HG03097 (cell line): ENCODE measurements around the gene B3GALNT2.
"Not testable (repeated sequence)": the region's sequence is repeated elsewhere in the genome, so short reads cannot be mapped to it uniquely, and the experiment has no call there.

Experiments used
- ATAC-seq: cut with Tn5 transposase; IDR thresholded peaks from one replicate; pipeline ENCODE4 v1.9.1; 2021; ENCODE audit not compliant: unreplicated experiment, low FRiP score

Gene B3GALNT2

DNA sequence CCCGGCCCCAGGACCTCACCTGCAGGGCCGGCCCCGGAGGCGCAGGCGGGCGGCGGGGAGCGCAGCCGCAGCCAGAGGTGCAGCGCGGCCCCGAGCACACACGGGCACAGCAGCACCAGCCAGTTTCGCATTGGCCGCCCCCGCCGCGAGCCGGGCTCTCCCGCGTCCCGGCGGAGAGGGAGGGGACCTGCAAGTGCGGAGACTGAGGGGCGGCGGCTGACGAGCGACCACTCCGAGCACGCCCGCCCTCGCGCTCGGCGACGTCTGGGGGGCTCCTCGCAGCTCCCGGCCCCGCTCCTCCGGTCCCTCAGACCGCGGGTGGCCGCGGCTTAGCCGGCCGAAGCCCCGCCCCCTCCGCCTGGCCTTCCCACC, at the start of gene B3GALNT2:
Gene B3GALNT2, minus strand, starts transcription at position 331 of the 372 bp plus-strand sequence. Its CDS starts 200 bp downstream, at position 131.
- ATAC-seq, result no peak

DNA sequence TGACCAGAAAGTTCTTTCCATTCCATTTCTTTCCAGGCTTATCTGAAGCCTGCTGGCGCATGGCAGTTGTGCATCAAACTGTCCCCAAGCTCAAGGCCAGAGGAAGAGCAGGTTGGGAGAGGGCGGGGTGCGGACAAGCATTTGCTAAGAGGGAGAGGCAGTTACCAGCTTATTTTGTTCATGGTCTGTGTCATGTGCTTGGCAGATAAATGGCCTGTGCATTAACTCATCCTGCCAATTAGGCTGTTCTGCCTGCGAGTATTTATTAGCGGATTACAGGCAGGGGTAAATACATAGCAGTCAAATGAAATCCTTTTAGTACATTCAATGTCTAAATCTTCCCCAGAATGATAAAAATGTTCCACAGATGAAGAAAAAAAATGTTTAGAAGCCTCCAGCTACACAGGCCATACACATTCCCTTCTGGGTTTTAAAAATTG, 48.9 kb upstream of the B3GALNT2 start:
- ATAC-seq, result no peak

DNA sequence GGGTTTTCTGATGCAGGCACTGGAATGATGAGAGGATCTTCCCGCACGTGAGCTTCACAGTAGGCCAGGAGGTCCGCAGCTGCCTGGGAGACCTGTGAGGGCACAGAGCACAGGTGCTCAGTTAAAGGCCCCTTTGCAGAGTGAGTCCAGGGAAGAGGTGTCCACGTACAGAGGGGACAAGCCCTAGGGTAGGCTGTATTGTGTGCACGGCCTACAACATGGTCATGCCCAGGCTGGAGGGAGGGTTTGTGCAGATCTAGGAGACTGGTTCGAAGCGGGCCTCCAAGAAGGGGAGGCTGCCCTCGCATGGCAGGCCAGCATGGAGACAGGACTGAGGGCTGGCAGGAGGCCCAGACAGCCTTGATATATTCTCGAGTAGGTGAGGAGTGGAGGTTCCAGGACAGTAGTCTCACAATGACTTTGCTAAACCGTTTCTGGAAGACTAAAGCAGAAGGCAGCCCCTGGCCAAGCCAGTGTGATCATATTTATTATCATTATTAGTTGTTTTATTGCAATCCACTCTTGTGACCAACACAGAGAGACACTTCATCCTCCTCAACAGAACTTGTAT, 48.0 kb upstream of the B3GALNT2 start:
- ATAC-seq, result no peak

DNA sequence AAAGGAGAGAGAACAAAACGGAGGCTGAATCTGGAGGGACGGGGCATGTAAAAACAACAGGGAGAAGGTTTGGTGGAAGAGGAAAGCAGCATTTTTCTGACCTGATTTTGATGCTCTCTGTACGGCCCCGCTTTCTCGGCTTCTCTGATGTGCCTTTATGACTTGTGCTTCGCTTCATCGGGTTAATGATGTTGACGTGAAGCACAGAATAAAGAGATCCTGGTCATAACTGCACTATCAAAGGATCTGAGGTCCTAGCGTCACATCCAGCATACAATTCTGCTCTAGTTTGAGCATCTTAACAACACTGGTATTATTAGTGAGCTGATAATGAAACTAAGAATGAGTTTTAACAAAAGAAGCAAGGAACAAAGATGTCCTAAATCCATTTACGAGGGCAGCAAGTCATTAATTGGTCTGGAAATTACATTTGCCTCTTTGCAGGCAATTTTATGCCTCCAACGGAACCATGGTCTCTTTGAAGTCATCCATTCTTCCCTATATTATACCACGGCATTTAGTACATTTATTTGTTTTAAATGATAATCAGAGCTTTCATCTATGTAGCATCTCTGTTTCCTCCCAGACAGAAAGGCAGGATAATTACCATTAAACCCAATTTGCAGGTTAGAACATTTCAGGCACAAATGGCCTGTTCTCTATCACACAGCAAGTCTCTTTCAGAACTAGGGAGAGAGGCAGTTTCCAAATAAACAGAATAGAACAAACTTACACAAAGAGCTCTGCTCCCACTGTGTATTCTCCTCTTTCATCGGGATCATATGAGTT, 45.3 kb upstream of the B3GALNT2 start:
- no peak for ATAC-seq

DNA sequence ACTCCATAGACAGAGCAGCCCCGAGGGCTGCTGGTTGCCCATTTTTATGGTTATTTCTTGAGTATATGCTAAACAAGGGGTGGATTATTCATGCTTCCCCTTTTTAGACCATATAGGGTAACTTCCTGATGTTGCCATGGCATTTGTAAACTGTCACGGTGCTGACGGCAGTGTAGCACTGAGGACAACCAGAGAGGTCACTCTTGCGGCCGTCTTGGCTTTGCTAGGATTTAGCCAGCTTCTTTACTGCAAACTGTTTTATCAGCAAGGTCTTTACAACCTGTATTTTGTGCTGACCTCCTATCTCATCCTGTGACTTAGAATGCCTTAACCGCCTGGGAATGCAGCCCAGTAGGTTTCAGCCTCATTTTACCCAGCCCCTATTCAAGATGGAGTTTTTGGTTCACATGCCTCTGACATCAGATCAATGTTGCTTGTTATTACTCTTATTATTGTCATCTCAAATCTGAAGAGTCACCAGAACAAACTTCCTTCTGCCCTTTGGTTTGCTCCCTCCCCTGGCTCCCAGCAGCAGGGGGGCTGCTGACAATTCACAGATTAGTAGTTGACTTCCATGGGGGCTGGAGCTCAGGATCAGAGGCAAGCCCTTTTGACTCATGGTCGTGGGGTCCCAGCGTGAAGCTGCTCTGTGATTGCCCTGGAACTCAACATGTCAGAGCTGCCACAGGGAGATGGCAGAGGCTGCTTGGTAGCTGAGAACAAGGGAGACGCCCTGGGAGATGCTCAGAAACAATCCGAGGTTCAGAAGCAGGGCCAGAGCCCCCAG, 42.3 kb upstream of the B3GALNT2 start:
- not testable (repeated sequence) for ATAC-seq

DNA sequence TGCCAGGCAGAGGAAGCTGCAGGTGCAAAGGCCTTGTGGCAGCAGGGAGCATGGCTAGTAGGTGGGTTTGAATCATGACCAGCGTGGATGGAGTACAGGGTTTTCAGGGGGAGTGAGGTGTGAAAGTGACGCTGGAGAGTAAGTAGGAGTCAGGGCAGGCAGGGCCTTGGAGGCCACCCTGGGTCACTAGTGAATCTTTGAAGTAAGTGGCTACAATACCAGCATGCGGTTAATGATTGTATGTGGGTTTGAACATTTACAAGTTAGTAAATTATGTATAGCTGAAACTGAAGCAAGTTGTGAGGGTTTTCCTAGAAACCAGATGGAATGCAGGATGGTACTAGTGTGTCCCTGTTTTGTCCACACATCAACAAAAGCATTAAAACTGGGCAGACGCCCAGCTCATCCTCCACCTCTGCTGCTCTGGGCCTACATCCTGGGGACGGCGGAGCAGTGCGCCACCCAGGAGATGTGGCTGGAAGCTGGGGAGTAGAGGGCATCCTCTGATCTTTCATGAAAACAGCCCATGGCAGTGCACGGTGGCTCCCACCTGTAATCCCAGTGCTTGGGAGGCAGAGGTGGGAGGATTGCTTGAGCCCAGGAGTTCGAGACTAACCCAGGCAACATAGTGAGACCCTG, 41.2 kb upstream of the B3GALNT2 start:
- ATAC-seq, result no peak

DNA sequence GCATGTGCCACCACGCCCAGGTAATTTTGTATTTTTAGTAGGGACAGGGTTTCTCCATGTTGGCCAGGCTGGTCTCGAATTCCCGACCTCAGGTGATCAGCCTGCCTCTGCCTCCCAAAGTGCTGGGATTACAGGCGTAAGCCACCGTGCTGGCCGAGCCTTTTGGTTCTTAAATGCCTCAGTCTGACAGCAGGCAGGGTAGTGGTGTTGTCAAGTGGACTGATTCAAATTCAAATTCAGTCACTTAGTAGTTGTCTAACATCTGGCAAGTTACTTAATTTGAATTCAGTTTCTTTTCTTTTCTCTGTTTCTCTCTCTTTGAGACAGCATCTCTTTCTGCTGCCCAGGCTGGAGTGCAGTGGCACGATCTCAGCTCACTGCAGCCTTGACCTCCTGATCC, 38.6 kb upstream of the B3GALNT2 start:
- ATAC-seq, result not testable (repeated sequence)

DNA sequence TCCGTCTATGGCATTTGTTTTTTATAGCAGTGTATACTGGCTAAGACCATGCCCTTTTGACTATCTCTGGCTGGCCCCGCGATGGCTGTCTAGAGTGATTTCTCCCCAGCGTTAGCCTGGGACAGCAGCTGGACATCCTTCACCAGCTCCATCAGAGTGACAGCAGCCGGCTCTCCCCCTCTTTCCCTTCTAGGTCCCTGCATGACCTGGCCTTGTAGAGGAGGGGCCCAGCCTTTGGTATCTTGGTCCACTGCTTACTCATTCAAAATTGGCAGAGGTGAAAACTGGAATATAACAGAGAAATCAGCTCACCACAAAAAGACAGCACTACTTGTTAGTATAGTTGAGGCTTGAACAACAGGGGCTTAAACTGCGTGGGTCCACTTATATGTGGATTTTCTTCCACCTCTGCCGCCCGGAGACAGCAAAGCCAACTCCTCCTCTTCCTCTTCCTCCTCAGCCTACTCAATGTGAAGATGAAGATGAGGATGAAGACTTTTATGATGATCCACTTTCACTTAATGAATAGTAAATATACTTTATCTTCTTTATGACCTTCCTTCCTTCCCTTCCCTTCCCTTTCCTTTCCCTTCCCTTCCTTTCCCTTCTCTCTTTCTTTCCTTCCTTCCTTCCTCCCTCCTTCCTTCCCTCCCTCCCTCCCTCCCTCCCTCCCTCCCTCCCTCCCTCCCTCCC, 29.4 kb upstream of the B3GALNT2 start:
- ATAC-seq, result no peak

DNA sequence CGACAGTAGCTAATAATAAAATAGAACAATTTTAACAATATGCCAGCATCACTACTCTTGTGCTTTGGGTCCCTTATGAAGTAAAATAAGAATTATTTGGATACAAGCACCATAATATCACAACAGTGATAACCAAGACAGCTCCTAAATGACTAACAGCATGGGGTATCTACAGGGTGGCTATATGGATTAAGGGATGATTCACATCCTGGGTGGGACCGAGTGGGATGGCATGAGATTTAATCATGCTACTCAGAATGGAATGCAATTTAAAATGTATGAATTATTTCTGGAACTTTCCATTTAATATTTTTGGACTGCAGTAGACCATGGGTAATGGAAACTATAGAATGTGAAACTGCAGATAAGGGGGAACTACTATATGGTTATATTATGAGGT, 28.1 kb upstream of the B3GALNT2 start:
- ATAC-seq, result no peak

DNA sequence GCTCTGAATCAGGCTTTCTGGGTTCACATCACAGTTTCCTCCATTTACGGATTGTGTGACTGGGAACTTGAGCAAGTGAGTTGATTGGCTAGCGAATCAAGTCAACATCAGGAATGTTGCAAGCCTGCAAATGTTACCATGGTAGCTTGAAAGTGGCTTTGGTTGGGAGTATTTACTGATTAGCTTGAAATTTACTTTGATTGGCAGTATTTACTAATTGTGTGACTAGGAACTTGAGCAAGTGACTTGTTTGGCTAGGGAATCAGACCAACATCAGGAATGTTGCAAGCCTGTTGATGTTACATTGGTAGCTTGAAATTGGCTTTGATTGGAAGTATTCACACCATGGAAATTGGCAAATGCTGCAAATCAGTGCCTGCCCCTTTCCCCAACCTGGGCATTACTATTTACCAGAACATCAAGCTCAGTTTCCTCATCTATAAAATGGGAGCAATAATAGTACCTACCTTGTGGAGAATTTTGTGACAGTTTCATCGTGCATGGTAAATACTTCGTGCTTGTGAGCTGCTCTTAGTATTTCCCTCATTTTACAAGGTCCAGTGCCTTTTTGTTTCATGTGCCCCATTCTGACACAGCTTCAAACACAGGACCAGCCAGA, 23.1 kb upstream of the B3GALNT2 start:
- no peak for ATAC-seq

DNA sequence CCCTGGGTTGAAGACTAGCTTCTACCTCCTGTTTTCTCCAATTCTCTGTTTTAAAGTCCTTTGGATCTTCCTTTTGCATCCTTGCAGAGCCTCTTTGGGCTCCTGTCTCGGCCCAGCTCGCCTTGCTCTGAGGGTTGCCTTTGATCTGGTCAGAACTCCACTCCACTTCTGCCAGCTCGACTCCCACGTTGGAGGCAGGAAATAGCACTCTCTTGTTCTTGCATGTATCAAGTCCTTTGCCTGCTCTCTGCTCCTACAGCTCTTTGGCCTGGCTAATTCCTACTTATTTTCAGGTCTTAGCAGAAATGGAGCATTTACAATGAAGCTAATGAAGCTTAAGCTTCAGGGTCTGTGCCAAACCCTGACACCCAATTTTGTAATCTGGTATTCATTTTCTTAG, 21.1 kb upstream of the B3GALNT2 start:
- no peak for ATAC-seq

DNA sequence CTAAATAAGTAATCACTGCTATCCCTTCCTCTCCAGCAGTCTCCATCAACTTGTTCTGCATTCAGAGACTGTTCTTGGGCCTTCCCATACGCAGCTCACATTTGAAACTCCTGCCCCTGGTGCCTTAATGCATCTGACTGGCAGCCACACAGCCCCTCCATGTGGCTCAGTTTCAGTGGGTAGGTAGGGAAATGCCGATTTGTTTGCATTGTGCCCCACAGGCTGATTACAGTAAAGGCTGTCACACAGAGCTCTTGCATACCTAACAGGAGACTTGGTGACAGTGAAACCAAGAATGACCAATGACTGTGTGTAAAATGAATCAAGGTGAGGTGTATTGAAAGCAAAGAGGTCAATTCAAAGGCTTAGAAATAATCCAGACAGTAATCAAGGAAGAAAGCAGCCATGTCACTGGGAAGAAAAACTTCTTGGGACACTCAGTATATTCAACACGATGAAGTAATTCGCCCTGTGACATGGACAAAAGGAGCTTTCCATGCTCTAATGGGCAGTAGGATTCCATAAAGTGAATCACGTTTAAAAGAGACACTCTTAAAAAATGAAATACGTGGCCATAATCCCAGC, 12.7 kb upstream of the B3GALNT2 start:
- no peak for ATAC-seq

DNA sequence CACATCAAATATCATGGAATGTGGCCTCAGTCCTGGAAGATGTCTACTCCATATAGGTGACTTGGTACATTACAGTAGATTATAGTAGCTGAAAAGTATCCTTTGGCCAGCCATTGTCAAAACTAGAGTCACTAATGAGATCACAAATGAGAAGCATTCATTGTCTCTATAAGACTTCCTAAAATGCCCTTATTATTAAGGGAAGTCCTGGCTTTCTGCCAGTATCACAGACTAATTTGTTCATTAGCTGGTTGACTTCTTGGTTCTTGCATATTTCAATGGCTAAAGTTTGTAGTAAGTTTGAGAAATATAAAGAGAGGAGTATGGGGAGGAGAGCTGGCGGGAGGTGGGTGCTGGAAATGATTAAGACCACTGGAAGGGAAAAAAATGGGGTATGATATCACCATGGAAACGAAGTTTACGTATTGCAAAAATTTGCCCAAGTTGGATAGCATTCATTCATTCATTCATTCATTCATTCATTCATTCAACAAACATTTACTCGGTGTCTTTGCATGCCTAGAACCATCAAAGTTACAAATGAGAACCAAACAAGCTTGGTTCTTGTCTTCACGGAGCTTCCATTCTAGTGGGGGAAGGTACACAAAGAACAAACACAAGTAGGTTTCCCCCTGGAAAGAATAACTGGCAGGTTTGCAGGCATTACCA, 11.7 kb upstream of the B3GALNT2 start:
- no peak for ATAC-seq

DNA sequence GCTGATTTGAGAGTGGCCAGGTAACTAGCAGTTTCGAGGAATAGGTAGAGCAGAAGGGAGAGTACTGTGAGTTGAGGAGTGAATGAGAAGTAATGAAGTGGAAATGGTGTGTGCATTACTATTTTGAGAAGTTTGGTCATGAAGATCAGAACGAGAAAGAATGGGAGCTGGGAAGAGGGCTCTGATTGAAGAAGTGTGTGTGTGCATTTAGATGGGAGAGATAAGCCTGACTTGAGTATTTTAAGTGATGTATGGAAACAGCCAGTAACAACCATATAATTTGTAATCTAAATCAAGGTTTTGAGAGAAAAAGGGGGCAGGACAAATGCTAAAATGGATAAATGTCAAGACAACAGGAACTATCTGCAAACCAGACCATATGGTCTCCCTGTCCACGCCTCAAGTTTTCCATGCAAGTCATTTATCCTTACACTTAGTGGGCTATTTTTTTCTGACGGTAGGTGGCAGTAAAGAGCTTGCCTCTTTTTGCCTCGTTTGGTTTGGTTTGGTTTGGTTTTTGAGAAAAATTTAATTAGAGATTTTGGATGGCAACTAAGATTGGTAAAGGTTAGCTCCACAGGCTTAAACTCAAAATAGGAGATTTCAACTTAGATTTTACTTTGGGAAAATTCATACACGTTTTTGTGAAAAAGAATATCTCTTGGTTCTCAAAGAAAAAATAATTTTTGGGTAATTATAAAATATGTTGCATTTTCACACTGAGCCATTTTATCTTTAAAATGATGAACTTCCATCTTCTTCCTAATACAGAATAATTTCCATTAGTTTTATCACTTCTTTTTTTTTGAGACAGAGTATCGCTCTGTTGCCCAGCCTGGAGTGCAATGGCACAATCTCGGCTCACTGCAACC, 9.5 kb upstream of the B3GALNT2 start:
- no peak for ATAC-seq

DNA sequence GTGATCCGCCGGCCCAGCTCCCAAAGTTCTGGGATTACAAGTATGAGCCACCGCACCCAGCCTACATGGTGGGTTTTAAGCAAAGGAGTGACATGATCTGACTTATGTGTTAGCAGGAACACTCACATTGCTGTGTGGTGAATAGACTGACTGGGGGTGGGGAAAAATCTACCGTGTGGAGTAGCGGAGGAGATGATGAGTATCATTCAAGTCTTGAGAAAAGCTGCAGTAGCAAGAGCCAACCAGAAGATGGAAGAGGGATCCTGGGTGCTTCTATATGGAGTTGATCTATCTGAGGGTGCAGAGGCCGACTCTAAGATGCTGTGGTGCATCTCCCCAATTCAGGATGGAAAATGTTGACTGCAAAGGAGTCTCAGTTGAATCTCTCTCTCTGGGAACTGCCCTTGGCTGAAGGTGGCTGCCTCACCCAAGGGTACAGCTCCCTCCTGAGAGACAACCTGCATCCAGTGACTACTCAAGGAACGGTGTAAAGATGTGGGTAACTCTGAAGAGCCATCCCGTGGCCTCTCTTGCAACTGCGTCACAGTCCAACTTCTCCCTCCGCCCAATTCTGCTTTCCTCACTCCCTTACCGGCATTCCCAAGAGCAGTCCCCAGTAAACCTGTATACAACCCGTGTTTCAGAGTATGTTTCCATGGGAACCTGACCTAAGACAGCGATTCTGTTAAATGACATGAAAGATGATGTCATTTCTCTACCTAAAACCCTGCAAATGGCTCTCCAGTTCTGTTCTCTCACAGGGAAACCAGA, 7.4 kb upstream of the B3GALNT2 start:
- ATAC-seq, result no peak

DNA sequence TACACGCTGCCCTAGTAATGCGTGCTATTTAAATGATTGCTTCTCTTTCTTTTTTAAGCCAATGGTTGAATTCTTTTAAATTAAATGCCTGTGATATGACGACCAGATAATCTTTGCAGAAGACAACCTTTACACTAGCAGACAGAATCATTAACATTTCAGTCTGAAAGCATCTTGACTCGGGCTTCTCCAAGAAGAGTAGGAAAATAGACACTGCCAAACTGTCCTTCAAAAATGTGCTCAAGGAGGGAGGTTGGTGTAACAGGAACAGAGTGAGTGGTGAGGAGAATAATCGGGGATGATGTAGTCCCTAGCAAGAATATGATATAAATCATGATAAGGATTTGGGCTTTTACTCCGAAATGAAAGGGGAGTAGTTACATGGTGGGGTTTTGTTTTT, 6.6 kb upstream of the B3GALNT2 start:
- no peak for ATAC-seq

DNA sequence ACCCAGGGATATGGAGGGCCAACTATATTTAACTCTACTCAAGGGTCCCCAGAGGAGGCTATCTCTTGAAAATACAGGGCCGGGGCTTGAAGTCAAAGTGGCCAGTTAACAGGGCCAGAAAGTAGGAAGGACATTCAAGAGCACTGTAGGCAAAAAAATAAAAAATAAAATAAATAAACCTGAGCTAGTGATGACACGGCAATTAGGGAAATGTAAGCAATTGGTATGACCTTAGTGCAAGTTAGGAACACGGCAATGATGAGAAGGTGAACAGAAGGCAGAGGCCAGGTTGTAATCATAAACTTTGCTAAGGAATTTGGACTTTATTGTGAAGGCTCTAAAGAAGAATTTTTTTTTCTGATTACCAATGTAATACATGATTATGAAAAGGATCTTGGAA, 3.4 kb upstream of the B3GALNT2 start:
- no peak for ATAC-seq
